GM12878 (cell line): Measurements from ENCODE around the gene FERMT3. TPM values are rescaled to one million over a fixed set of nuclear protein-coding genes. Genes with fewer than 3 reads are reported as not detected.
A peak's percentile ranks its signal among the peaks of the same experiment; 100 is the strongest.

ENCODE experiments used
- ATAC-seq: fragments of 200-7000 bp; cut with Tn5 transposase; 3 replicates; pipeline ENCODE4 v1.9.1; 2020; ENCODE audit warnings: mild to moderate bottlenecking, moderate library complexity
- BruUV-seq: library from RNA; stranded (reverse); fragments of 400-500 nt; replicated peaks from 2 replicates; lab custom pipeline; 2021; lab: Mats Ljungman, UMichigan
- CTCF ChIA-PET: fragments of 300-600 bp; sonication (Branson Sonifier 250); formaldehyde crosslinking; extraction: SDS; loops from one replicate; lab custom pipeline; 2021; ENCODE audit warnings: inconsistent platforms; lab: Yijun Ruan, JAX
- POLR2A ChIA-PET: fragments of 350-600 bp; formaldehyde crosslinking; extraction: SDS; loops from one replicate; lab custom pipeline; 2021; ENCODE audit warnings: inconsistent platforms; lab: Charles Lee
- RAD21 ChIA-PET: fragments of 300-600 bp; sonication (Branson Sonifier 250); formaldehyde crosslinking; loops from one replicate; lab custom pipeline; 2023; ENCODE audit warnings: antibody characterized with exemption; ENCODE audit not compliant: unreplicated experiment; lab: Charles Lee
- SMC1A ChIA-PET: fragments of 300-600 bp; sonication (Branson Sonifier 250); formaldehyde crosslinking; loops from one replicate; lab custom pipeline; 2023; ENCODE audit not compliant: unreplicated experiment, uncharacterized antibody; lab: Charles Lee
- DNase-seq: peaks from one replicate; pipeline ENCODE4 v3.0.0-alpha.2; 2011; ENCODE audit warnings: low read depth, low spot score
- FAIRE-seq: peaks from 3 replicates; lab custom pipeline; 2011; peaks lifted over from hg19 to GRCh38; lab: Jason Lieb, UNC
- H2AFZ ChIP-seq: 2 replicates; pipeline ENCODE4 v1.6.0; 2011; ENCODE audit warnings: low read depth, low read length, control low read depth; ENCODE audit not compliant: control insufficient read depth
- H3K27ac ChIP-seq: 2 replicates; pipeline ENCODE4 v1.5.1; 2011; ENCODE audit warnings: control low read depth; ENCODE audit not compliant: control insufficient read depth, insufficient read depth
- H3K27me3 ChIP-seq, 2 experiments: replicated peaks in 1 of 2; 2 replicates each; pipeline versions ENCODE4 v1.6.0 to v1.6.1; 2011; ENCODE audit warnings: low read length in 1 of 2; ENCODE audit not compliant: control insufficient read depth in 2 of 2, insufficient read depth in 2 of 2
- H3K36me3 ChIP-seq, 2 experiments: 2 replicates each; pipeline ENCODE4 v1.5.1; 2011; ENCODE audit warnings: low read length in 1 of 2; ENCODE audit not compliant: control insufficient read depth in 2 of 2, insufficient read depth in 2 of 2
- H3K4me1 ChIP-seq: 2 replicates; pipeline ENCODE4 v1.6.1; 2011; ENCODE audit warnings: mild to moderate bottlenecking, low read length, moderate library complexity, mixed read lengths; ENCODE audit not compliant: control insufficient read depth, insufficient read depth
- H3K4me2 ChIP-seq: 2 replicates; pipeline ENCODE4 v1.6.0; 2011; ENCODE audit warnings: control low read depth; ENCODE audit not compliant: control insufficient read depth, insufficient read depth
- H3K4me3 ChIP-seq: fragments of 200-600 bp; sonication (generic); 2 replicates; pipeline ENCODE4 v1.5.1; 2016
- H3K79me2 ChIP-seq: 2 replicates; pipeline ENCODE4 v1.6.0; 2011; ENCODE audit warnings: low read length; ENCODE audit not compliant: control insufficient read depth, insufficient read depth
- H3K9ac ChIP-seq: 2 replicates; pipeline ENCODE4 v1.8.0; 2011; ENCODE audit warnings: low read length, control low read depth, mixed read lengths; ENCODE audit not compliant: control insufficient read depth, insufficient read depth
- H3K9me3 ChIP-seq: replicated peaks from 3 replicates; pipeline ENCODE4 v1.5.1; 2011; ENCODE audit warnings: mild to moderate bottlenecking, low read length; ENCODE audit not compliant: control insufficient read depth, insufficient read depth
- H4K20me1 ChIP-seq: 2 replicates; pipeline ENCODE4 v1.6.0; 2011; ENCODE audit not compliant: control insufficient read depth, insufficient read depth
- CEBPB ChIP-seq, 2 experiments: fragments of 150-350 bp in 1 of 2; IDR thresholded peaks; 2 replicates each; pipeline ENCODE4 v1.6.1; 2012 to 2014; ENCODE audit warnings: low read depth in 2 of 2, low read length in 2 of 2, borderline replicate concordance in 1 of 2, inconsistent platforms in 1 of 2
- CHD4 ChIP-seq: fragments of 200-600 bp; sonication (generic); IDR thresholded peaks from 2 replicates; pipeline ENCODE4 v1.6.1; 2016; ENCODE audit warnings: mild to moderate bottlenecking
- ETV6 ChIP-seq, 2 experiments: fragments of 450-650 bp in 1 of 2; IDR thresholded peaks in 1 of 2; conservative IDR thresholded peaks in 1 of 2; 2 replicates each; pipeline ENCODE4 v1.6.1; 2014; ENCODE audit warnings: antibody characterized with exemption in 1 of 2, borderline replicate concordance in 1 of 2, low read depth in 1 of 2, mild to moderate bottlenecking in 1 of 2, moderate library complexity in 1 of 2
- NFIC ChIP-seq: IDR thresholded peaks from 2 replicates; pipeline ENCODE4 v1.6.1; 2012; ENCODE audit warnings: low read depth, mild to moderate bottlenecking, inconsistent platforms, low read length, moderate library complexity
- POLR2A ChIP-seq: IDR thresholded peaks from 2 replicates; pipeline ENCODE4 v1.6.1; 2011; ENCODE audit warnings: low read depth, mild to moderate bottlenecking, low read length
- SUZ12 ChIP-seq: fragments of 200-600 bp; sonication (generic); IDR thresholded peaks from one replicate; pipeline ENCODE4 v1.6.1; 2018; ENCODE audit warnings: antibody characterized with exemption, mild to moderate bottlenecking; ENCODE audit not compliant: unreplicated experiment
- WGBS: methylation state at CpG from one replicate; pipeline ENCODE4 v1.1.6; 2016; ENCODE audit warnings: low lambda C conversion rate; ENCODE audit not compliant: insufficient replicate concordance, insufficient coverage; ENCODE audit errors: missing lambda C conversion rate; 5-methylcytosine and 5-hydroxymethylcytosine counted together
- in situ Hi-C: fragments of 300-500 bp; cut with MboI; formaldehyde crosslinking; loops from 9 replicates; pipeline ENCODE4 v1.14.3; 2018; ENCODE audit warnings: mixed read lengths
- intact Hi-C: fragments of 100-400 bp; cut with micrococcal nuclease; formaldehyde crosslinking; loops from one replicate; pipeline ENCODE4 v1.14.2; 2022; ENCODE audit not compliant: unreplicated experiment
- polyA plus RNA-seq, 11 experiments: library from polyadenylated mRNA; depleted of rRNA in 4 of 11; unstranded in 6 of 11; stranded (reverse) in 5 of 11; fragments of >200 nt; fragmentation: Nextera tagmentation in 4 of 11; fragmentation: Illumina TruSeq in 1 of 11; extraction: Ambion mirVana in 4 of 11; extraction: Trizol in 1 of 11; gene quantifications; 1 replicate in 1 of 11; 2 replicates in 10 of 11; pipeline versions ENCODE4 v1.2.1 to v1.2.3, GENCODE V29; 2011 to 2016; ENCODE audit warnings: inconsistent platforms in 2 of 11, missing spikeins in 2 of 11, low read depth in 1 of 11
- total RNA-seq, 4 experiments: library from RNA; depleted of rRNA in 3 of 4; stranded (reverse); fragments of >200 nt in 3 of 4; fragmentation: Illumina TruSeq in 1 of 4; extraction: Trizol in 1 of 4; gene quantifications; 2 replicates each; pipeline versions ENCODE4 v1.2.1 to v1.2.3, GENCODE V29; 2013 to 2021
- TF ChIP-seq, protein P1 (sequence below): fragments of 450-650 bp; IDR thresholded peaks from 2 replicates; pipeline ENCODE4 v1.6.1; 2016; ENCODE audit warnings: mild to moderate bottlenecking
- TF ChIP-seq, protein P2 (sequence below): fragments of 450-650 bp; IDR thresholded peaks from 2 replicates; pipeline ENCODE4 v1.6.1; 2017; ENCODE audit warnings: borderline replicate concordance
- TF ChIP-seq, protein P3 (sequence below): fragments of 450-650 bp; IDR thresholded peaks from 2 replicates; pipeline ENCODE4 v1.6.1; 2016; ENCODE audit warnings: mild to moderate bottlenecking

The FERMT3 gene
- total and polyA plus RNA-seq, 10 of the 15 experiments (the other 5 are each of a cell fraction or from before 2014, with no cell fraction given), result 2.0 to 211 (median 114) TPM

DNA sequence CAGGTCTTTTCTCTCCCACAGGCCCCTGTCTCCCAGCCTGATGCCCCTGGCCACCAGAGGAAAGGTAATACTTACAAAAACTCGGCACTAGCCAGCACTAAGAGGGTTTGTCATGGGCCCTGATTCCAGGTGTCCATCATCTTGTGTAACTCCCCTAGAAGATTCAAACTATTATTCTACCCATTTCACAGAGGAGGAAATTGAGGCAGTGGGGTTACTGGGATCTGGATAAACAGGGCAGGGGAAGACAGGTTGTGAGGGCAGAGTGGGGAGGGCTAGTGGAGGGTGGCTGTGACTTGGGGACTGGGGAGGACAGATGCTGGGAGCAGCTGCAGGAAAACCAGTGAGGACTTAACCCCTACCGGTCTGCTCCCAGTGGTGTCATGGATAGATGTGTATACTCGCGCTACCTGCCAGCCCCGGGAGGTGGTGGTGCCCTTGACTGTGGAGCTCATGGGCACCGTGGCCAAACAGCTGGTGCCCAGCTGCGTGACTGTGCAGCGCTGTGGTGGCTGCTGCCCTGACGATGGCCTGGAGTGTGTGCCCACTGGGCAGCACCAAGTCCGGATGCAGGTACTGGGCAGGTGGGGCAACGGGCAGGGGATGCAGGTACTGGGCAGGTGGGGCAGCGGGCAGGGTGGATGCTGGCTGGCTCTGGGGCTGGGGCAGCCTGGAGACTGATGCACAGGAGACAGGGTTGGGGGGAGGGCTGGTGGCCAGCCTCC lies 29.1 kb downstream of the FERMT3 start:
- CTCF ChIA-PET, result interaction anchor here (0.6 kb wide), 1 partner anchor 44 kb away, joined by 3 read pairs; no protein-coding TSS in a partner anchor
- Histone ChIP-seq H3K4me1 (peaks cover 55% of the 10 kb centered on the region), H2AFZ (no peak overlapping the region), H3K27ac (0 out of 2 replicates have a peak overlapping the region, but pooled peaks have one; percentile 33), H3K4me3 (peak overlapping the region; percentile 97), H3K27me3 (no peaks in the 10 kb centered on the region), H4K20me1 (no peaks in the 10 kb centered on the region), H3K4me2 (peak overlapping the region; percentile 83), H3K79me2 (peaks cover 14% of the 10 kb centered on the region), H3K36me3 (peaks cover 0 to 5% of the 10 kb centered on the region in 2 experiments; a peak in 2 of 4 replicates), H3K9ac (peak overlapping the region; percentile 47), H3K9me3 (no peaks in the 10 kb centered on the region)
- TF ChIP-seq POLR2A, result no peak
- TF ChIP-seq, protein P1, sequence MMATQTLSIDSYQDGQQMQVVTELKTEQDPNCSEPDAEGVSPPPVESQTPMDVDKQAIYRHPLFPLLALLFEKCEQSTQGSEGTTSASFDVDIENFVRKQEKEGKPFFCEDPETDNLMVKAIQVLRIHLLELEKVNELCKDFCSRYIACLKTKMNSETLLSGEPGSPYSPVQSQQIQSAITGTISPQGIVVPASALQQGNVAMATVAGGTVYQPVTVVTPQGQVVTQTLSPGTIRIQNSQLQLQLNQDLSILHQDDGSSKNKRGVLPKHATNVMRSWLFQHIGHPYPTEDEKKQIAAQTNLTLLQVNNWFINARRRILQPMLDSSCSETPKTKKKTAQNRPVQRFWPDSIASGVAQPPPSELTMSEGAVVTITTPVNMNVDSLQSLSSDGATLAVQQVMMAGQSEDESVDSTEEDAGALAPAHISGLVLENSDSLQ, result peak; percentile 50; the same call in 1 of the 2 replicates
- in situ Hi-C loops (loop anchor here (25.0 kb wide), 1 partner anchor 1627 kb away; the partner anchor contains the start of genes CFL1, EFEMP2 and MUS81), intact Hi-C loops (no loop called here)
- WGBS, result 85% methylated on average over 11 of the region's 12 CpGs
- DNase-seq (no peak), FAIRE-seq (no peak), ATAC-seq (no peak)
- RAD21 ChIA-PET, result no interaction called here
- POLR2A ChIA-PET, result interaction anchor here (0.9 to 1.7 kb wide), 3 partner anchors 22 to 30 kb away, joined by 4 to 7 read pairs (median 4); partner anchors contain the start of gene FERMT3
- TSS peak; percentile 58 for BruUV-seq
- SMC1A ChIA-PET, result interaction anchor here (0.9 to 1.2 kb wide), 2 partner anchors 9 to 29 kb away, joined by 3 read pairs; partner anchors contain the start of gene FERMT3

DNA sequence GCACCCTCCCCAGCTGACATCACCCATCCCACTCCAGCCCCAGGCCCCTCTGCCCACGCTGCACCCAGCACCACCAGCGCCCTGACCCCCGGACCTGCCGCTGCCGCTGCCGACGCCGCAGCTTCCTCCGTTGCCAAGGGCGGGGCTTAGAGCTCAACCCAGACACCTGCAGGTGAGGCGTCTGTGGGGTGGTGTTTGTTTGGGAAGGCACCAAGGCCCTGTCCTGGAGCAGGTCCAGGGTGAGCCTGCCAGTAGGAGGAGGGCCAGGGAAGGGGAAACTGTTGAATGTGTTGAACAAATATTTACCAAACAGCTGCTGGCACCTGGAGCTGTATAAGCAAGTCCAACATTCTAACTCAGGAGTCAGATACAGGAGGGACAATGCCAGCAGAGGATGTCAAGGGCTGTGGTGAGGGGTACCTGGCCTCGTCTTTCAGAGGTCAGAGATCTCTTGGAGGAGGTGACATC lies 31.0 kb downstream of the FERMT3 start:
- H3K27ac ChIP-seq, result no peak overlapping the region; the same call in 1 of the 2 replicates
- TF ChIP-seq ETV6 (conservative IDR thresholded peaks at IDR 0.05 in 1 of 2, IDR thresholded peaks at IDR 0.05 in 1 of 2; ENCODE audit: borderline replicate concordance in 1 of 2, low read depth in 1 of 2), result no peak
- no peak for TF ChIP-seq NFIC
- no peak for TF ChIP-seq CHD4
- TF ChIP-seq, protein P2, sequence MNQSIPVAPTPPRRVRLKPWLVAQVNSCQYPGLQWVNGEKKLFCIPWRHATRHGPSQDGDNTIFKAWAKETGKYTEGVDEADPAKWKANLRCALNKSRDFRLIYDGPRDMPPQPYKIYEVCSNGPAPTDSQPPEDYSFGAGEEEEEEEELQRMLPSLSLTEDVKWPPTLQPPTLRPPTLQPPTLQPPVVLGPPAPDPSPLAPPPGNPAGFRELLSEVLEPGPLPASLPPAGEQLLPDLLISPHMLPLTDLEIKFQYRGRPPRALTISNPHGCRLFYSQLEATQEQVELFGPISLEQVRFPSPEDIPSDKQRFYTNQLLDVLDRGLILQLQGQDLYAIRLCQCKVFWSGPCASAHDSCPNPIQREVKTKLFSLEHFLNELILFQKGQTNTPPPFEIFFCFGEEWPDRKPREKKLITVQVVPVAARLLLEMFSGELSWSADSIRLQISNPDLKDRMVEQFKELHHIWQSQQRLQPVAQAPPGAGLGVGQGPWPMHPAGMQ, result no peak
- TF ChIP-seq CEBPB (IDR thresholded peaks at IDR 0.05; ENCODE audit: borderline replicate concordance in 1 of 2, low read depth in 2 of 2, low read length in 2 of 2), result no peak
- no peak for TF ChIP-seq SUZ12
- TF ChIP-seq, protein P3, sequence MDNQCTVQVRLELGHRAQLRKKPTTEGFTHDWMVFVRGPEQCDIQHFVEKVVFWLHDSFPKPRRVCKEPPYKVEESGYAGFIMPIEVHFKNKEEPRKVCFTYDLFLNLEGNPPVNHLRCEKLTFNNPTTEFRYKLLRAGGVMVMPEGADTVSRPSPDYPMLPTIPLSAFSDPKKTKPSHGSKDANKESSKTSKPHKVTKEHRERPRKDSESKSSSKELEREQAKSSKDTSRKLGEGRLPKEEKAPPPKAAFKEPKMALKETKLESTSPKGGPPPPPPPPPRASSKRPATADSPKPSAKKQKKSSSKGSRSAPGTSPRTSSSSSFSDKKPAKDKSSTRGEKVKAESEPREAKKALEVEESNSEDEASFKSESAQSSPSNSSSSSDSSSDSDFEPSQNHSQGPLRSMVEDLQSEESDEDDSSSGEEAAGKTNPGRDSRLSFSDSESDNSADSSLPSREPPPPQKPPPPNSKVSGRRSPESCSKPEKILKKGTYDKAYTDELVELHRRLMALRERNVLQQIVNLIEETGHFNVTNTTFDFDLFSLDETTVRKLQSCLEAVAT, result no peak

More for the DNA sequence above, 31.0 kb downstream of the FERMT3 start:
- H3K4me3 ChIP-seq, result no peak overlapping the region
- BruUV-seq, result no TSS peak
- no peak overlapping the region; the same call in 1 of the 2 replicates for H3K4me2 ChIP-seq
- CTCF ChIA-PET, result interaction anchor here (1.3 to 1.7 kb wide), 3 partner anchors 13 to 67 kb away, joined by 5 to 7 read pairs (median 5); partner anchors contain the start of gene ESRRA
- no peaks in the 10 kb centered on the region for H4K20me1 ChIP-seq
- POLR2A ChIA-PET, result interaction anchor here (0.9 to 3.0 kb wide), 3 partner anchors 21 to 33 kb away, joined by 3 to 21 read pairs (median 4); partner anchors contain the start of gene FERMT3
- H3K27me3 ChIP-seq, result no peaks in the 10 kb centered on the region
- no peaks in the 10 kb centered on the region for H3K9me3 ChIP-seq
- RAD21 ChIA-PET, result interaction anchor here (1.0 kb wide), 2 partner anchors 9 to 32 kb away, joined by 3 read pairs; partner anchors contain the start of gene PPP1R14B
- H2AFZ ChIP-seq, result no peak overlapping the region
- in situ Hi-C loops, result loop anchor here (25.0 kb wide), 1 partner anchor 1625 kb away; the partner anchor contains the start of genes CFL1, EFEMP2 and MUS81
- FAIRE-seq (no peak), DNase-seq (no peak), ATAC-seq (no peak)
- H3K4me1 ChIP-seq, result peaks cover 46% of the 10 kb centered on the region
- SMC1A ChIA-PET, result no interaction called here
- H3K9ac ChIP-seq, result no peak overlapping the region; the same call in 1 of the 2 replicates
- WGBS, result 97% methylated on average over 12 of the region's 12 CpGs
- peaks cover 0 to 5% of the 10 kb centered on the region in 2 experiments; a peak in 2 of 4 replicates for H3K36me3 ChIP-seq
- intact Hi-C loops, result no loop called here
- peaks cover 21% of the 10 kb centered on the region for H3K79me2 ChIP-seq
